DMS53 treated with DMSO at 0.1 percent for 48 hours (cell line): Measurements from ENCODE around the gene FSTL3.
"Not testable (repeated sequence)": the region's sequence is repeated elsewhere in the genome, so short reads cannot be mapped to it uniquely, and the experiment has no call there.

Experiments used
- DNase-seq: peaks from one replicate; lab custom pipeline; 2025; ENCODE audit not compliant: unreplicated experiment; lab: John Stamatoyannopoulos, UW

The FSTL3 gene

DNA sequence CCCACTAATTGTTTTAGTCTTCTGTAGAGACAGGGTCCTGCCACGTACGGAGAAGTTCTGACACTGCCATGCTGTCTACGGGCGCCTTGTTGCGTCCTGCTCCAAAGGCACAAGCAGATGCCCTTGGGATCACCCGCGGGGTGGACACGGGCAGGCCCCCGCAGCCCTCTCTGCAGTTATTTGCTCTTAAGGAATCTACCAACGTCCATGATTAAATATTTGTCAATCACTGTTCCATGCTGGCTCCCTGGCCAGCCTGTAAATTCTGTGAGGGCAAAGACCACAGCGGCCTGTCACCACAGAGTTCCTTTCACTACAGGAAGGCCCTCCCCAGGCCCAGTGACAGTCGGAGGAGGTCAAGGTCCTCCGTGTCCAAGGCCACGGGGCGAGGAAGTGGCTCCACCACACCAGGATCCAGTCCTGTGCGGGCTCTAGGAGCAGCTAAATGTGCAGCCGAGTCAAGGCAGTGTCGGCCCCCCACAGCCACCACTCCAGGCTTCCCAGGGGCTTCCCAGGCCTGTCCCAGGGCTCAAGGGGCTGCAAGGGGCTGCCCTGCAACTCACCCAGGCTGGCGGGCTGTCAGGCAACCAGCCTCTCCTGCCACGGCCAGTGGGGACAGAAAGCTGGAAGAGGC lies 15.3 kb upstream of the FSTL3 start:
- DNase-seq, result no peak

- DNase-seq, result no peak
Measured at GRCh38 chr19:661427-662196, 14.6 kb upstream of the FSTL3 start.

GRCh38 chr19:662207-662961 lies 13.8 kb upstream of the FSTL3 start:
- DNase-seq, result no peak

DNA sequence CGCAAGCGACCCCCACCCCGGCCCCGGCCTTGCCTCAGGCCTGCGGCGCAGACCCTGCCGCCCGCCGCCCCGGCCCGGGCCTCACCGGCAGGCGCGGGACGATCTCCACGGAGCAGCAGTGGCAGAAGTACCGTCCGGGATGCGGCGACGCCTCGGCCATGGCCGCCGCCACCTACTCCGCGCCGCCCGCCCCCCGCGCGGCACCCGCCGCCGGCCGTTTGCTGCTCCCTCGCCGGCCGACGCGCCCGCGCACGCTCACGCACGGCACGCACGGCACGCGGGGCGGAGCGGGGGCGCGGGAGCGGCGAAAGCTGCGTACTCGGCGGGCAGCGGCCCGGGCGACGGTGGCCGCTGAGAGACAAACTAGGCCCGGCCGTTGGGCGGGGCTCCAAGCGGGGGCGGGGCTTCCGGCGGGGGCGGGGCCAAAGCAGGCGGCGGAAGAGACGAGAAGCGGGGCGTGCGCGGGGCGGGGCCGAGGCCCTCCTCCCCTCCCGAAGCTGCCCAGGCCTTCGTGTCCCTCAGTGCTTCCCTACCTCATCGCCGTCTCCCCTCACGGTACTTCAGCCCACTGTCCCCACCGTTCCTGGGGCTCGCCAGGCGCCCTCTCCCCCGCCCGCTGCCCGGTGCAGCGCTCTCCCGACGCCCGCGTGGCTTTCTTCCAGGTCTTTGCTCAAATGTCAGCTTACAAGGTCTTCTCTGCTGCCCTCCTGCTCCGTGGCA lies 13.1 kb upstream of the FSTL3 start, which contains the start of gene RNF126:
RNF126 (minus strand) TSS at position 253 of the 720 bp plus-strand sequence; CDS start at position 160, 93 bp downstream.
- DNase-seq, result peak; percentile 58

- no peak for DNase-seq
Measured at GRCh38 chr19:663682-664117, 12.5 kb upstream of the FSTL3 start.

DNA sequence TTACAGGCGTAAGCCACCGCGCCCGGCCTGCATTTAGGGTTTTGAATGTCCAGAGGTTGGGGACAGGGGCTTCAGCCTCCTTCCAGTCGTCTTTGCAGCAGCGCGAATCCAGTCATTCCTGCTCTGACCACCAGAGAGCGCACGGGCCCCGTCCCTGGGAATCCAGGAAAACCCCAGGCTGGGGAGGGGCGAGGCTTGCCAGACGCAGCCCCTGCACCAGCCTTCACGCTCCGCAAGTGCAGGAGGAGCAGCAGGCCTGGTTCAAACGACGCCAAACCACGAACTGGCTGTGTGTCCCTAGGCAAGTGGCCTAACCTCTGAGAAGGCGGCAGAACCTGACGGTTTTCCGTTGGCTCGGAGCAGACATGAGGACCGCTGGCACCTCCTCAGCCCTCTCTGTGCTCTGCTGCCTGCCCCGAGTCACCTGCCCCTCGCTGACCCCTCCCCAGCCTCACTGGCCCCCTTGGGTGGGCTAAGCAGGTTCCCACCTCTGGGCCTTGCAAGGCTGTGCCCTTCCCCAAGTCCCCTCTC lies 11.2 kb upstream of the FSTL3 start:
- peak; percentile 50 for DNase-seq

- not testable (repeated sequence) for DNase-seq
Measured at GRCh38 chr19:666985-667573, 9.1 kb upstream of the FSTL3 start.

GRCh38 chr19:668675-669434 lies 7.3 kb upstream of the FSTL3 start:
- not testable (repeated sequence) for DNase-seq

DNA sequence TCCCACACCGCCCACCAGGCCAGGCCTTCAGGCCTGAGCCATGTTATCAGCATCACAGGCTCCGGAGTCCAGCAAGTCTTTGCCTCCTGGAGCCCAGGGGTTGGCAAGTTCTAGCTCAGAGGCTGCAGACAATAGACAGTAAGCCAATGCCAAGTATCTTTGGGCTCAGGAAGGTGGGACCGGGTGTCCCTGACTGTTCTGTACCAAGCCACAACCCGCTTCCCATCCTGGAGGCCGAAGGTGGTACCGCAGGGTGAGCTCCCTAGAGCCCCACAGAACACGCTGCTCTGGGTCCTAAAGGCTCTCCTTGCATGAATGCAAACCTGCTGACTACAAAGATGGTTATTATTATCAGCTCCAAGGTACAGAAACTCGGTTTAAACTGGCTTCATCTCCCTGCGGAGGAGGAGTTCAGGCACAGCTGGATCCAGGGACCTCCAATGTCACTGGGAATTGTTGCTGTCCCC lies 5.5 kb upstream of the FSTL3 start:
- DNase-seq, result no peak

DNA sequence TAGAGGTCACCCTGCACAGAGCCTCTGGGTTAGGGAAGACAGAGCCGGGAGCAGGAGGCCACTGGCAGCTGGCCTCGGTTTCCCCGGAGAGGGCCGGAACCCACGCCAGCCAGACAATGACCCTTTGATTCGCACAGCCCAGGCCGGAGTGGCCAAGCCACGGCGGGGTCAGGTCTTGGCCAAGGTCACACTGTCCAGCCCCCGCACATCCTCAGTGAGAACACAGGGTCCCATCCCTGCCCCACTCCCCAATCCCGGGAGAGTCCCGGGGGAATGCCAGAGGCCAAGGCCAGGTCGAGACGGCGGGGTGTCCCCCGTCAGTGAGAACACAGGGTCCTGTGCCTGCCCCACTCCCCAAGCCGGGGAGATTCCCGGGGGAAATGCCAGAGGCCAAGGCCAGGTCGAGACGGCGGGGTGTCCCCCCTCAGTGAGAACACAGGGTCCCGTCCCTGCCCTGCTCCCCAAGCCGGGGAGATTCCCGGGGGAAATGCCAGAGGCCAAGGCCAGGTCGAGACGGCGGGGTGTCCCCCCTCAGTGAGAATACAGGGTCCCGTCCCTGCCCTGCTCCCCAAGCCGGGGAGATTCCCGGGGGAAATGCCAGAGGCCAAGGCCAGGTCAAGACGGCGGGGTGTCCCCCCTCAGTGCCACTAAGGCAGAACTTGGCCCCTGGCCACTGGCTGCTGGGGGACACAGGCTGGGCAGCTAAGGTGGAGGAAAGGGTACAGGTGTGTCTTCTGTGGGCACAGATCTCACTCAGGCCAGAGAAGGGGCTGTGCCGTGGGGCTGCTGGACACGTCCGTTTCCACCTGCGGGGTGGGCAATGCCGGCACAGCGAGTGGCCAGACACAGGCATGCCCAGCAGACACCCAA lies 1.7 kb upstream of the FSTL3 start:
- no peak for DNase-seq

- DNase-seq, result no peak
Measured at GRCh38 chr19:676007-676338, 219 bp upstream of the FSTL3 start.

DNA sequence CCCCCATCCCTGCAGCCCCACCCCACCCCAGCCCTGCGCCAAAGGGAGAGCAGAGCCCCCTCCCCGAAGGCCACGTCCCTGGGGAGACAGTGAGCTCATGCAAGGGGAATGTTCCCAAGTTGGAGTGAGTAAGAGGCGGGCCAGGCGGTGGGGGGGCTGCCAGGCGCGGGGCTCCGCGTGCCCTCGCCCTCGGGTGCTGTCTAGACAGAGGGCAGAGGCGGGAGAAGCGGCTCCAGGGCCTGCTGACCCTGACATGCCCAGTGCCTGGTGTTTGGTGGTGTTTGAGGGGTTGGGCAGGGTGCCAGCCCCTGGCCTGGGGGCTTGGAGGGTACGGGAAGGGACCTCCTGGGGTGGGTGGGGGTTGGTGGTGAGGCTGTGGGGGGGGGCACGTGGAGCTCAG lies 1.0 kb downstream of the FSTL3 start:
- DNase-seq, result no peak

GRCh38 chr19:677601-678436 lies 1.6 kb downstream of the FSTL3 start:
- no peak for DNase-seq

- no peak for DNase-seq
Measured at GRCh38 chr19:678791-679388, 2.7 kb downstream of the FSTL3 start.

DNA sequence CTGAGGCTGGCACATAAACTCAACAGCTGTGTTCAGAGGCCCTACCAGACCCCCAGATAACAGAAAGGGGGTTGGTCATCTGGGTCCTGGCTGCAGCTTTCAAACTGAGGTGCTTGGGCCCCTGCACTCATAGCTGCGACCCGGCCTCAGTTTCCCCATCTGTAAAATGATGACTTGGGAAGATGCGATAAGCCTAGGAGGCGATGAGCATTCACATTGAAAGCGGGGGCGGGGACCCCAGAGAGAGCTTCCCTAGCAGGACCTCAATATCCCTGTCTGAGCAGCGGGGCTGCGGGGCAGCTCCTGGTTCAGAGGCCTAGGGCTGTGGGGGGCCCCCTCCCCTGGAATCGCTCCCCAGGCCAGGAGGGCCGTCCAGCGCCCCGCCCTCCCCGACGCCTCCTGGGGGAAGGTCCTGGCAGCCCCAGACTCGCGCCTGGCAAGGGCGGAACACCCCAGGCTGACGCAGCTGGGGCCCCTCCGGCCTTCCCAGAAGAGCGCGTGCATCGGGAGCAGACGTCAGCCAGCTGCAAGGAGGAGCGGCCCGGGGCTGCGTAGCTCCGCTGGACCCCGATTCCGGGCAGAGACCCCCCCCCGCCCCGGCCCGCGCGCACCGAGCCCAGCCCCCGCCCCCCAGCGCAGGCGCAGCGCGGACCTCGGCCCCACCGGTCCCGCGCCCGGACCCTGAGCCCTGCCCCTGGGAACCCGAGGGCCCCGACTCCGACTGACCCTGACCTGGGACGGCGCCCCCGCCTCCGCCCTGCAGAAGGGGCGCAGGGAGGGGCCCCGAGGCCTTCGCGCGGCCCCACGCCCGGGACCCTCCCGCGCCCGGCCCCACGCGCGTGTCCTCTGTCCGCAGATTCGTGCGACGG lies 3.5 kb downstream of the FSTL3 start:
- no peak for DNase-seq

DNA sequence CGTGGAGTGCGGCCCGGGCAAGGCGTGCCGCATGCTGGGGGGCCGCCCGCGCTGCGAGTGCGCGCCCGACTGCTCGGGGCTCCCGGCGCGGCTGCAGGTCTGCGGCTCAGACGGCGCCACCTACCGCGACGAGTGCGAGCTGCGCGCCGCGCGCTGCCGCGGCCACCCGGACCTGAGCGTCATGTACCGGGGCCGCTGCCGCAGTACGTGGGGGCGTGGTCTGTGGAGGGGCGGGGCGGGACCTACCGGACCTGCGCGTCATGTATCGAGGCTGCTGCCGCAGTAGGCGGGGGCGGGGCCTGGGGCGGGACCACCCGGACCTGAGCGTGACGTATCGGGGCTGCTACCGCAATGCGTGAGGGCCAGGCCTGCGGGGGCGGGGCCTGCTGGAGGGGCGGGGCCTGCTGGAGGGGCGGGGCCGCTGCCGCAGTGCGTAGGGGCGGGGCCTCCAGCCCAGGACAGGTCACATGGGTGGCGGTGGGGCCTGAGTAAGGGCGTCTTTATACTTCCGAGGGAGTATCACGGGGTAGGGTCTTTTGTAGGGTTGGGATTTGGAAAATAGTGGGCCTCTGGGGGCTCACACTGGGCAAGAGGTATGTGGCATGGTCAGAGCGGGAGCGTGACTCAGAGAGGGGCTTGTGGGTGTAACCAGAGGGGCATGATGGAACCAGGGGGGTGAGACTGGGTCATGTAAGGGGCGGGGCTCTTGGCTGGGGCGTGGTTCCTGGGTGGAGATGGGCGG lies 4.3 kb downstream of the FSTL3 start:
- DNase-seq, result peak; percentile 65
